OCI-M1 (cell line): Measurements from ENCODE around the gene UBE2L5.
"Not testable (repeated sequence)": the region's sequence is repeated elsewhere in the genome, so short reads cannot be mapped to it uniquely, and the experiment has no call there.

Experiments
- DNase-seq: peaks from one replicate; lab custom pipeline; 2025; lab: John Stamatoyannopoulos, UW

UBE2L5 gene

DNA sequence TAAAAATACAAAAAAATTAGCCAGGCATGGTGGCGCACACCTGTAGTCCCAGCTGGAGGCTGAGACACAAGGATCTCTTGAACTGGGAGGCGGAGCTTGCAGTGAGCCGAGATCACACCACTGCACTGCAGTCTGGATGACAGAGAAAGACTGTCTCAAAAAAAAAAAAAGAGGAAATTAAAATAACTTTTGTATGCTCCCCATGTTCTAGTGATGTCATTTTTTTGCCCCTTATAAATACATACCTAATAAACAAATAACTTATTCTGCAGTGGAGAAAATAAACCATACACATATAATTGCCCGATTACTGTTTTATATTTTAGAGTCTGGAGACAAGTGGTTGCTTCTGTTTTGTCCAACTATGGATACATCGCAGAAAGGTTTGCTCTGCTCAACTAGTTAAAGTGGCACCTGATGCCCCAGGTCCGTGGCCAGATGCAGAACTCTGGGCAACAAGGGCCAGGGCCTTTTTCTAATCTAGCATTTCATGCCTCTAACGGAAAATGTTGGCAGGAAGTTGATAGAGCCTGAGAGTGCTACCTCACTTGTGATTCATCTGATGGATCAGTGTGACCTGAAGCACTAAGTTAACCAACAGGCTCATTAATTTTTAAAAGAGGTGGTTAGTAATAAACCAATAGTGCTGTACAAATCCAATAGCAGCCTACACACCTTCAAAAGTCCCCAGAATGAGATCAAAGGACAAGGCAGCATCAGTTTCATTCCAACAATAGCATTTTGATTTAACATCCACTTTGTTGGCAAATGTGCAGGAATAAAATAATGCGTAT lies 18.8 kb downstream of the UBE2L5 start:
- no peak for DNase-seq

DNA sequence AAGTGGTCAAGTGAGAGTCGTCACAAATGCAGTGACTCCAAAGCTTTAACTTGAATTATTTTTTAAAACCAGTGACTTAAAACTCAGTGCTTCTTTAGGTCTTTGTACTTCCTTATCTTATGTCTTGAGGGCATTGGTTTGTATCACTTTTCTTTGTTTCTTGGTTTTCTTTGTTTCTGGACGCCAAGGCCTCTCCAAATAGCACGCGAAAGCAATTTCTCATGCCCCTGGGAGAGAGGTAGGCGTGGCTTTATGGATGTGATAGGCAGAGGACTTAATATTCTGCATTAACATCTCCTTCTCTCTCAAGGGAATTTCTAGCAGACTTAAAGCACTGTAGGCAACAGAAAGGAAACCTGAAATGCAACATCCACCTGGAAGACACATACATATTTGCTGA lies 20.6 kb downstream of the UBE2L5 start:
- DNase-seq = no peak

DNA sequence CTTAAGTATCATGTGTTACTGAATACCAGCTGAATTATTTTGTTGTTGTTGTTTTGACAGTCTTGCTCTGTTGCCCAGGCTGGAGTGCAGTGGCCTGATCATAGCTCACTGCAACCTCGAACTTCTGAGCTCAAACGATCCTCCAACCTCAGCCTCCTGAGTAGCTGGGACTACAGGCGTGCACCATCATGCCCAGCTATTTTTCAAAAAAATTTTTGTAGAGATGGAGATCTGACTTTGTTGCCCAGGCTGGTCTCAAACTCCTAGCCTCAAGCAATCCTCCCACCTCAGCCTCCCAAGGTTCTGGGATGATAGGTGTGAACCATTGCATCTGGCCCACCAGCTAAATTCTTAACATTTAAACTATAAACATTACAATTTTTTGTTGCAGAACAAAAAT lies 21.2 kb downstream of the UBE2L5 start:
- not testable (repeated sequence) for DNase-seq

DNA sequence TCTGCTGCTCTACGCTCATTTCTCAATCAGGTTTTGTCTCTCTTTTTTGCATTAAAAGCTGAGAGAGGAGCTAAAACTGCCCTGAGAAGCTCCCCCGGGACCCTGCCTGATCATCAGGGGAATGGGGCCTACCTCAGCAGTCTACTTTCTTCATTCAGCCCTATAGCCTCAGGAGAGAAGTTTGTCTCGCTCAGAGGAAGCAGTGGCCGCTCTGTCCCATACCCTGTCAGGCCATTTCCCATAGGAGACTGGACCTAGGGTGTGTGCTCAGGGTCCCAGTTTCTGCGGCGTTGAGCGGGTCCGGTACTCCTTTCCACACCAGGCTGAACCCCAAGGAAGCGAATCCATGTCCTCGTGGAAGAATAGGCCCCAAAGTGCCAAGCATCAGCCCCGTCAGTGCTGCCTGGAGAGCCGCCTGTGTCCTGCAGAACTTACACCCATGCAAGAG lies 21.7 kb downstream of the UBE2L5 start:
- DNase-seq = no peak

DNA sequence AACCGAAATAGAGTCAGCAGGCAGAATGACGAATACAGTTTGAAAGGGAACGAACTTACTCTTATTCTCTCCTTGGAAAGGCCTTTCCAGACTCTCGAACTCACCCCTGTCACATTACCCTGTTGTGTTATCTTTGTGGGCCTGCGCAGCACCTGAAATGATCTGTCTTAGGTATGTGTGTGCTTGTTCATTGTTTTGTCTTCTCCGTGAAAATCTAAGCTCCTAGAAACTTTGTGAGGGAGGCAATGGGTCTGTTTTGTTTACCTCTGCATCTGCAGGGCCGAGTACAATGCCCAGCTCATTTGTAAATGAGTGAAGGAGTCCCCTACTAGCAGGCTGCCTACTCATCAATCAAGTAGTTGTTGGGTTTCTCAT lies 23.8 kb downstream of the UBE2L5 start:
- no peak for DNase-seq

DNA sequence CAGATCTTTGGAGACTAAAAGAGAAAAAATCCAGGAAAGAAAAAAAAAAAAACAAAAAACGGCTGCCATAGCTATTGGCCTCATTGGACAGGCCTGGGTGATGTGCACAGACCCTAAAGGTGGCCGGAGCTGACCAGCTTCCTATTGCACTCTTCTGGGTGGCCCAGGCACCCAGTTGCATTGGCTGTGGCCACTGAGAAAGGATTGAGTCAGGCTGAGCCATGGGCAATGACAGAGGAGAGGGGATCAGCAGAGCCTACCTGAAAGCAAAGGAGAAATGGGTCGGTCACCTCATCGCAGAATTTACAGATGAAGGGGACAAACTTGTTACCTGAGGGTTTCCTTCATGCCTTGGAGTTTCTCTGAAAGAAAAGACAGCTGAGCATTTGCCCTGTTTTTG lies 26.1 kb downstream of the UBE2L5 start:
- no peak for DNase-seq

DNA sequence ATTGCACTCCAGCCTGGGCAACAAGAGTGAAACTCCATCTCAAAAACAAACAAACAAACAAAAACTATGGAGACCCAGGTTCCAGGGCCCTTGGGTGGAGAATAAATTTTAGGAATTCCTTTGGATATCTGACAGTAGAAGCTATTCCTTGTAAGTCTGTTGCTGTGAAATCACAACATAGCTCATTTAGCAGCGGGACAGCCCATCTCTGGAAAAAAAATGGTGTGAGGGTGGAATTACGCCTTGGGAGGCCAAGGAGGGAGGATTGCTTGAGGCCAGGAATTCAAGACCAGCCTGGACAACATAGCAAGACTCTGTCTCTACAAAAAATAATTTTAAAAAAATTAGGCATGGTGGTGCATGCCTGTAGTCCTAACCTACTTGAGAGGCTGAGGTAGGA lies 27.8 kb downstream of the UBE2L5 start:
- no peak for DNase-seq

DNA sequence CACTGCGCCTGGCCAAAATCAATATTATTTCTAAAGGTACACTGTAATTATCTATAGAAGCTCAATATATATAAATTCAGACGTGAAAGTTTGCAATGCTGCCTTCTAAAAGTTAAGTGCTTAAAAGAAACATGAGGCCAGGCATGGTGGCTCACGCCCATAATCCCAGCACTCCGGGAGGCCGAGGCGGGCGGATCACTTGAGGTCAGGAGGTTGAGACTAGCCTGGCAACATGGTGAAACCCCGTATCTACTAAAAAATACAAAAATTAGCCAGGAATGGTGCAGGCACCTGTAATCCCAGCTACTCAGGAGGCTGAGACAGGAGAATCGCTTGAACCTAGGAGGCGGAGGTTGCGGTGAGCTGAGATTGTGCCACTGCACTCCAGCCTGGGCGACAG lies 29.2 kb downstream of the UBE2L5 start:
- not testable (repeated sequence) for DNase-seq

DNA sequence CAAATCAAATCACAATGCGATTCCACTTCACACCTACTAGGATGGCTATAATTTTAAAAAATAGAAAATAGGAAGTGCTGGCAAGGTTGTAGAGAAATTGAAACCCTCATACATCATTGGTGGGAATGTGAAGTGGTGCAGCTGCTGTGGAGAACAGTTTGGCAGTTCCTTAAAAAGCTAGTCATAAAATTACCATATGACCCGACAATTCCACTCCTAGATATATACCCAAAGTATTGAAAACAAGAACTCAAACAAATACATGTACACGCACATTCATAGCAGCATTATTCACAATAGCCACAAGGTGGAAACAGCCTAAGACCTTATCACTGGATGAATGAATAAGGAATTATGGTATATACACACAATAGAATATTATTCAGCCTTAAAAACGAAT lies 31.4 kb downstream of the UBE2L5 start:
- peak; percentile 18 for DNase-seq

DNA sequence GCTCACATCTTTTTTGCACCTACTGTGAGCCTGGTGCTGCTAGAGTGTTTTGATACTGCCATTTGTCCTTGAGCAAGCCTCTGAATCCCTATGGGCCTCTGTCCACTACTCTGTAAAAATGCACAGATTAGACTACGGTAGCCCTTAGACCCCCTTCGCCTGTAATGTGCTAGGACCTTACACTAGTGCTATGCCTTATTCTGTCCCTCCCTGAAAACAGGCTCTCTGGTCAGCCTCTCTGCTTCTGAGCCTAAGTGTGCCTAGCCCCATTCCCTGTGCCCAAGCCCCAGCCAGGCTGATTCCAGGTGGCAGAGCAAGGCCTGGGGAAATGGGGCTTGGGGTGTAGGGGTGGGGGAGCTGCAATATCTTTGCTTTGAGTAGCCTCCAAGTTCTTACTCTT lies 32.7 kb downstream of the UBE2L5 start:
- no peak for DNase-seq

DNA sequence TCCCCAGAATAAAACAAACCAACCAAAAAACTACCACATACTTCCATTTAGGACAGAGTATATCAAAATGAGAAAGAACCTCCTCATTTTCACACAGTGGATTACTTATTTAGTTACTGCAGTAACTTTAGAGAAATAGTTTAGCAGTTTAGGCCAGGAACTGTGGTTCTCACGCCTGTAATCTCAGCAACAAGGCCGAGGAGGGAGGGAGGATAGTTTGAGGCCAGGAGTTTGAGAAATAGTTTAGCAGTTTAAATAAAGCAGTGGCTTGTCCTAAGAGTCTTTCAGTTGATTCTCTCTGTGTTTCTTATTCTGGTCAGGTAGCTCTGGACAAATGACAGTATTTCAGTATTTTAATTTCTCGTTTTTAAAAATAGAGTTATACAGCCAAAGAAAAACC lies 34.0 kb downstream of the UBE2L5 start:
- no peak for DNase-seq

DNA sequence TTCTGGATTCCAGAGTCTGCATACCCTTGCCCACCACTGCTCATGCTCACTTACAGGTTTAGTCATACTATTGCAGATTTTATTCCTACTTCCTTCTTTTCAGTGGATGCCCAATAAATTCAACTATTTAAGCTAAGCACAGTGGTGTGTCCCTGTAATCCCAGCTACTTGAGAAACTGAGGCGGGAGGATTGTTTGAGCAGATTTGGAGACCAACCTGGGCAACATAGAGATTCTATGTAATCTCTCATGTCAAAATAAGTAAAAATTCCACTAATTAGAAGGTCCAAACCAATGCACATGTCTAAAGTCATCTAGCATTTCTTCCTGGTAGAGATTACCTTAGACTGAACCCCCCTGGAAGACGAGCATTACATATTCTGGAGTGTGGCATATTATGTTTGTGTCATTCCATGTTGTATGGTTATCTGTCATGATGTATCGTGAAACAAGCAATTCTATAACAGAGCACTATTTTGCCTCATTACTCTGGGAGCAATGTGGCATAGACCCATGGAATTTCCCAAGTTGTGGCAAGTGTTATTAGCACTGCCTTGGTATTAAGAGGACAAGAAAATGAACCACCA lies 35.1 kb downstream of the UBE2L5 start:
- no peak for DNase-seq

DNA sequence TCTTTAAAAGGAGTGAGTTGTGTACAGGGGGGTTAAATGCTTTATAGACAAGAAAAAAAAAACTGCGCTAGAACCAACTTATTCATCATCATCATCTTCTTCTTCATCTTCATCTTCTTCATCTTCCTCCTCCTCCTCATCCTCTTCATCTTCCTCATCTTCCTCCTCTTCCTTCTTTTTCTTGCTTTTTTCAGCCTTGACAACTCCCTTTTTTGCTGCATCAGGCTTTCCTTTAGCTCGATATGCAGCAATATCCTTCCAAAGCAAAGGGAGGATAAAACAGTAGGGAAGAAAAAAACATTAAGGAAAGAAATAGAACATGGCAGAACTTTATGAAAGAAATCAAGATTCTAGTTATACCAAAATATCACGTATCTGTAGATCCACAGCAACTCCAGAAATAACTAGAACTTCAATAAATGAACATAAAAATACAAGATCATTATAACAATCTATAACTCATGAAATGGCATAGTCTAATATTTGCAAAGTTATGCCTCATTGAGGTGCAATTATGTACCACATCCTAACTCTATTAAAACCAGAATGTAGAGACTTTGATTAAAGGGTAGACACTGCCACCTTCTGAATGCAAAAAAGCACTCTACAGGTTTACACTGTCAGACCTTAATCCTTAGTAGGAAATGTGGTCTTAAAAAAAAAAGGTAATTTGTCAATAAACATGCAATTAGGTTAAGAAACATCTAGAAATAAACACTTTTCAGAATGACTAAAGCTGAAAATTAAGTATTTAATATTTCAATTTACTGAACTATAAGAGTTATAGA lies 39.2 kb downstream of the UBE2L5 start:
- DNase-seq = peak; percentile 16

DNA sequence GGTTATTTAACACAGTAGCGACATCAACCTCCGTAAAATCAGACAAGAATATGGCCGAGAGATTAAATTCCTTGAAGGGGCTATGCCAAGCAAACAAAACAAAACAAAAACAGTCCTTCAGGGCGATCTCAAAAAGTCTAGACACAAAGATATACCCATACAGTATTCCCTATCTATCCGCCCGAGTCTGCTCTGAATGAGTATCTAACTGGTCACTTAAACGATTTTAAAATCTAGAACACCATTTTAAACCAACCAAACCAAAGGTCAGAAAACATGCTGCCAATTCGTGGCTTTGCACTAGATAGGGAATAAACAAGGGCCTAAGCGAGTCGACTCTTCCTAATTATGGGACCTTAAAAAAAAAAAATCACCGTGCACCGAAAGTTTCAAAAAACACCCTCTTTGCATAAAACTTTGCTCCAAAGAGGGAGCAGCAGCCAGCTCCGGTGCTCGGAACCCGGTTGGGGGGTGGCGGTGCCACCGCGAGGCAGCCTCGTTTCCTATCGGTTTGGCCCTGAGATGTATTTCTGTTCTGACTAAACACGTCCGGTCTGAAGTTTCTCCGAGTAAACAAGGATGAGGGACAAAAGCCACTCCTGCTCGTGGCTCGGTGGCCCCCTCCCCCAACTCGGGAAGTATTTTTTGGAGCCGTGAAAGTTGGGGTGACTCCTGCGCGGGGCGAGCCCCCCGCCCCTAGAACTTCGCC lies 41.6 kb downstream of the UBE2L5 start:
- peak; percentile 43 for DNase-seq

DNA sequence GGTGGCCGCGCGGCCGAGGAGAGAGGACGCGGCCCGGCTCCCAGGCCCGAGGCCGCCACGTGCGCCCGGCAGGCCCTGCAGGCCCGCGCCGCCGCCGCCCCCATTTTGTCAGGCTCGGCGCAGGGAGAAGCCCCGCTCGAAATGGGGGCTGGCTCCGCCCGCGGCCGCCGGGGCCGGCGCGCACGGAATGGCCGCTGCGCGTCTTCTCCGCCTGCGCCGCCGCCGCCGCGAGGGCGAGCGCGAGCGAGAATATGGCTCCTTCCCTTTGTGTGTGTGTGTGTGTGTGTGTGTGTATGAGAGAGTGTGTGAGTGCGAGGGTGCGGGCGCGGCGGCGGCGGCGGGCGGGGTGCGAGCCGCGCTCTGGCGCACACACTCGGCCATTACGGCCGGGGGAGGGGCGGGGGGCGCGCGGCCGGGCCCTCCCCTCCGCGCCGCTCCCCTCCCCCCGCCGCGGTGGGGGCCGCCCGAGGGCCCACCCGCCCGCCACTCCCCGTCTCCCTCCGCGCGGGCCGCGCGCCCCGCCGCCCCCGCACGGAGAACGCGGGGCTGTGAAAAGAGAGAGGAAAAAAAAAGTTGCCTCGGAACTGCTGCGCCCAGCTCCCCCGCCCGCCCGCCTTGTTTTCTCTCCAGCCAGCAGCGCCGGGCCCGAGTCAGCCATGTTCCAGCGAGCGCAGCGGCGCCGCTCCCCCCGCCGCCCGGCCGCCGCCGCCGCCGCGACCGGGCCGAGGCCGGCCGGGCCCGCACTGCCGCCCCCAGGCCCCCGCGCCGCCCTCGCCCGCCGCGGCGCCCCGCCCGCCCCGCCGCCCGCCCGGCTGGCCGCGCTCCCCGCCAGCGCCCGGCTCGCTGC lies 42.4 kb downstream of the UBE2L5 start:
- peak; percentile 63 for DNase-seq

DNA sequence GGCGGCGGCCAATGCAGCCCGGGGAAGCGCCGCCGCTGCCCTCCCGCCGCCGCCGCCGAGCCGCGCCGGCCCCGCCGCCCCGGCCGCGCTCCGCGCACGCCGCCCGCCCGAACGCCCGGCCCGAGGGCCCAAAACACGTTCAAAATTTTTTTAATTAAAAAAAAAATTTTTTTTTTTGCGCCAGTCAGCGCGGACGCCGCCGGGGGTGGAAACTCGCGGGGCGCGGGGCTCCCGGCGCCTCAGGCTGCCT lies 43.0 kb downstream of the UBE2L5 start:
- no peak for DNase-seq

DNA sequence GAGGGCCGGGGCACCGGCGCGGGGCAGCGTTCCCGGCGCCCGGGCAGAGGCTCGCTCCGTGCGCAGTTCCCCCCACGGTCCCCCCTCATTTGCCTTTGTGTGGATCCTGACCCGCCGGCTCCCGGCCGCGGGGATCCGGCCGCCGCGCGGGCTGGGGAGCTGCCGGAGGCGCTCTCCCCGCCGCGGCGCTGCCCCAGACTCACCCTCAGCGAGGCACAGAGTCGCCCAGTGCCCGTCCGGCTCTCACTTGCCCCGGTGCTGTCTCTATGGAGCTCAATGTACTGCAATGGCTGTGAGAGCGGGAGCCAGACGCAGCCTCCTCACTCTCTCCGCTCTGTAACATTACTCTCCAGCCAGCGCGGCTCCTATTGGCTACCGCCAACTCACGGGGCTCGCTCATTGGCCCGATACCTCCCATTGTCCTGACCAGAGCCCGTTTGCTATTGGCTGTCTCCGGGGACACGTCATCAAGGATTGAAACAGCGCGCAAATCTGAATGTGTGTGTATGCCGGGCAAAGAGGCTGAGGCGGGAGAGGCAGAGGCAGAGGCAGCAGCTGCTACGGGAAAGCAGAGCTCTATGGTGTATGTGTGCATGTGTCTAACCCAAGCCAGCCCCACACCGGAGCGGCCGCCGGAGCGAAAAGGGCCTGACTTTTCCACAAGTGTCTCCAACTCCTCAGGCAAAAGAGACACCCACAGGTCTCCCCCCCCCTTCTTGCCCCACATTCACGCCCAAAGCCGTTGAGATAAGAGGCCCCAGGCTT lies 43.5 kb downstream of the UBE2L5 start, which contains the start of gene HMGB1:
HMGB1 (minus strand) TSS at position 344 of the 765 bp plus-strand sequence. CDS start 2,256 bp downstream, outside the sequence.
- DNase-seq = peak; percentile 97

DNA sequence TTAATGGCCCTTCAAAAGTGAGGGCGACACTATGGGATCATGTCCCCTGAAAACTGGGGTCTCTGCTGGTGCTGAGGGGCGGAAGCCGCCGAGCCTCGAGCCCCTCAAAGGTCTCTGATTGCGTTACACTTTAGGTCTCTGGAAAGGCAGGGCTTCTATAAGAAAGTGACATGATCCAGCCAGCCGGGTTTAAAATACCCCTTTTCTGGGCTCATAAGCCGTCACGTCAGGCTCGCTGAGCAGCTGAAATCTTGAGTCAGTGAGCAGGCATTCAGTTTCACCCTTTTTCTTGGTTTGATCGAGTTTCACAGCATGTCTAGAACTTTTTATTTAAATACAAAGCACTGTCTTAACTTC lies 44.0 kb downstream of the UBE2L5 start:
- peak; percentile 62 for DNase-seq

DNA sequence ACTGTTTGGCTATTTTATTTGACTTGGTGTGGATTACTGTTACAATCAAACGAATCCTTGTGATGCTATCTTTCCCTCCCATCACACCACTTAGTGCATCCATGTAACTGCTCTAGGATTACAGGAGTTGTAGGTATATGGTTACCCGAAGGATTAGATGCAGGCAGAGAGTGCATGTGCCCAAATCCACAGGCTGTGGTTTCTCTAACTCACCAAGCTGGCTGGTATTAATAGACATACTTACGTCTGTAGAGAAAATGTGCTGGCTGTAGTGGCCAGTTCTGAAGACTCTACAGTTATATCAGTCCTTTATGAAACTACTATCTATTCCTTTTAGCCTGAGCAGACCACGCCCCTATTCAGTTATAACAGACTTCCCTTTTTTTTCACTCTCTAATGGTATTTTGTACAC lies 44.6 kb downstream of the UBE2L5 start:
- peak; percentile 87 for DNase-seq

DNA sequence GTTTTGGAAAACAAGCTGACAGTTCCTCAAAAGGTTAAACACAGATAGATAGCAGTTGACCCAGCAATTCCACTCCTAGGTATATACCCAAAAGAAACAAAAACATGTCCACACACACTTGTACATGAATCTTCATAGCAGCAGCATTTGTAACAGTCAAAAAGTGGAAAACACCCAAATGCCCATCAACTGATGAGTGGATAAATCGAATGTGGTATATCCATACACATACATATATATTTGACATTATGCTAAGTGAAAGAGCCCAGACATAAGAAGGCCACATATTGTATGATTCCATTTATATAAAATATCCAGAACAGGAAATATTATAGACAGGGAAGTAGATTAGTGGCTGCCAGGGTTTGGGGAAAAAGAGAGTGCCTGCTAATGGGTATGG lies 51.4 kb downstream of the UBE2L5 start:
- DNase-seq = no peak
